ENCODE data around the gene LMO3. TPM values are rescaled to one million over a fixed set of nuclear protein-coding genes. Genes with fewer than 3 reads are reported as not detected.

LMO3 gene
- total RNA-seq, 1 donor from 2014 or later: 1.6 TPM

- Mint-ChIP-seq H3K36me3 (ENCODE audit: unreplicated experiment) (no peaks in the 10 kb centered on the region), H3K9me3 (ENCODE audit: unreplicated experiment) (no peaks in the 10 kb centered on the region), H3K4me3 (ENCODE audit: unreplicated experiment) (no peak overlapping the region), H3K27ac (ENCODE audit: unreplicated experiment) (no peak overlapping the region), H3K4me1 (ENCODE audit: unreplicated experiment) (no peaks in the 10 kb centered on the region), H3K27me3 (ENCODE audit: unreplicated experiment) (peaks cover 6% of the 10 kb centered on the region)
- DNase-seq (ENCODE audit: extremely low spot score, unreplicated experiment): no peak
- TF ChIP-seq CTCF (IDR thresholded peaks at IDR 0.05): no peak
Observed at GRCh38 chr12:16593546-16593945, 12.4 kb downstream of the LMO3 start.

GRCh38 chr12:16590645-16591044 lies 15.3 kb downstream of the LMO3 start:
- Mint-ChIP-seq H3K36me3 (ENCODE audit: unreplicated experiment) (no peaks in the 10 kb centered on the region), H3K27ac (ENCODE audit: unreplicated experiment) (no peak overlapping the region), H3K4me1 (ENCODE audit: unreplicated experiment) (no peaks in the 10 kb centered on the region), H3K4me3 (ENCODE audit: unreplicated experiment) (no peak overlapping the region), H3K27me3 (ENCODE audit: unreplicated experiment) (peaks cover 6% of the 10 kb centered on the region), H3K9me3 (ENCODE audit: unreplicated experiment) (no peaks in the 10 kb centered on the region)
- TF ChIP-seq CTCF (IDR thresholded peaks at IDR 0.05): no peak
- DNase-seq (ENCODE audit: extremely low spot score, unreplicated experiment): no peak

GRCh38 chr12:16588812-16589211 lies 17.1 kb downstream of the LMO3 start:
- H3K36me3 Mint-ChIP-seq (ENCODE audit: unreplicated experiment): no peaks in the 10 kb centered on the region
- H3K4me3 Mint-ChIP-seq (ENCODE audit: unreplicated experiment): no peak overlapping the region
- peaks cover 6% of the 10 kb centered on the region for H3K27me3 Mint-ChIP-seq (ENCODE audit: unreplicated experiment)
- TF ChIP-seq CTCF (IDR thresholded peaks at IDR 0.05): no peak
- H3K4me1 Mint-ChIP-seq (ENCODE audit: unreplicated experiment): no peaks in the 10 kb centered on the region
- no peak for DNase-seq (ENCODE audit: extremely low spot score, unreplicated experiment)
- no peaks in the 10 kb centered on the region for H3K9me3 Mint-ChIP-seq (ENCODE audit: unreplicated experiment)
- no peak overlapping the region for H3K27ac Mint-ChIP-seq (ENCODE audit: unreplicated experiment)

GRCh38 chr12:16587514-16587913 lies 18.4 kb downstream of the LMO3 start:
- TF ChIP-seq CTCF (IDR thresholded peaks at IDR 0.05): no peak
- H3K4me1 Mint-ChIP-seq (ENCODE audit: unreplicated experiment): no peaks in the 10 kb centered on the region

GRCh38 chr12:16587110-16587453 lies 18.9 kb downstream of the LMO3 start:
- no peaks in the 10 kb centered on the region for H3K9me3 Mint-ChIP-seq (ENCODE audit: unreplicated experiment)
- H3K4me3 Mint-ChIP-seq (ENCODE audit: unreplicated experiment): no peak overlapping the region
- no peak overlapping the region for H3K27ac Mint-ChIP-seq (ENCODE audit: unreplicated experiment)
- no peak for DNase-seq (ENCODE audit: extremely low spot score, unreplicated experiment)
- H3K4me1 Mint-ChIP-seq (ENCODE audit: unreplicated experiment): no peaks in the 10 kb centered on the region
- H3K27me3 Mint-ChIP-seq (ENCODE audit: unreplicated experiment): peaks cover 5% of the 10 kb centered on the region
- no peak for TF ChIP-seq CTCF (IDR thresholded peaks at IDR 0.05)
- no peaks in the 10 kb centered on the region for H3K36me3 Mint-ChIP-seq (ENCODE audit: unreplicated experiment)

More at GRCh38 chr12:16587514-16587913, 18.4 kb downstream of the LMO3 start:
- H3K27ac Mint-ChIP-seq (ENCODE audit: unreplicated experiment): no peak overlapping the region
- DNase-seq (ENCODE audit: extremely low spot score, unreplicated experiment): no peak
- H3K36me3 Mint-ChIP-seq (ENCODE audit: unreplicated experiment): no peaks in the 10 kb centered on the region
- no peak overlapping the region for H3K4me3 Mint-ChIP-seq (ENCODE audit: unreplicated experiment)
- no peaks in the 10 kb centered on the region for H3K9me3 Mint-ChIP-seq (ENCODE audit: unreplicated experiment)
- H3K27me3 Mint-ChIP-seq (ENCODE audit: unreplicated experiment): peaks cover 5% of the 10 kb centered on the region

Measured in osteocyte (in vitro differentiated cells).